ENCODE results near the gene MLH1.

- TF ChIP-seq CTCF (IDR thresholded peaks at IDR 0.05): no peak
- TF ChIP-seq POLR2A (IDR thresholded peaks at IDR 0.05): no peak
Observed at GRCh38 chr3:36957063-36957462, 36.3 kb upstream of the MLH1 start.

All from ovary (tissue), 3 donors.